GM21447 (cell line): ENCODE measurements around the gene CFAP77.
"Not testable (repeated sequence)": the region's sequence is repeated elsewhere in the genome, so short reads cannot be mapped to it uniquely, and the experiment has no call there.

Source experiments
- ATAC-seq: cut with Tn5 transposase; IDR thresholded peaks from one replicate; pipeline ENCODE4 v1.9.1; 2021; ENCODE audit not compliant: unreplicated experiment

The CFAP77 gene

DNA sequence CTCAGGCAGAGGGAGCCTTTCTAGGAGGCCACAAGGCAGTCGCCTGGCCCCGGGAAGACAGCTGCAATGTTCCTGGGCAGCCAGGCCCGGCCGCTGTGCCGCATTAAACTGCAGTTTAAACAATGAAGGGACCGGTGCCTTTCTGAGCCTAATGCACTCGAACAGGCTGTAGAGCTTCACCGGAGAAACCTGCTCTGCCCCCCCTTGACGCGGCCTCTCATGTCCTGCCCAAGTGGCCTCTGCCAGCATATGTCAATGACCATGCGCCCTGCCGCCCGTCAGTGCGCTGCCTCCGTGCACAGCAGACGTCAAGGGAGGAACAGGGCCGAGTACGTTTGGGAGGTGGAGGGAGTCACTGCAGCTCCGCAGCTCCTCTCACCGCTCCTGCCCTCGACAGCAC is 133.9 kb downstream of the CFAP77 start:
- ATAC-seq, result no peak

GRCh38 chr9:132545578-132545977 is 135.6 kb downstream of the CFAP77 start:
- no peak for ATAC-seq

DNA sequence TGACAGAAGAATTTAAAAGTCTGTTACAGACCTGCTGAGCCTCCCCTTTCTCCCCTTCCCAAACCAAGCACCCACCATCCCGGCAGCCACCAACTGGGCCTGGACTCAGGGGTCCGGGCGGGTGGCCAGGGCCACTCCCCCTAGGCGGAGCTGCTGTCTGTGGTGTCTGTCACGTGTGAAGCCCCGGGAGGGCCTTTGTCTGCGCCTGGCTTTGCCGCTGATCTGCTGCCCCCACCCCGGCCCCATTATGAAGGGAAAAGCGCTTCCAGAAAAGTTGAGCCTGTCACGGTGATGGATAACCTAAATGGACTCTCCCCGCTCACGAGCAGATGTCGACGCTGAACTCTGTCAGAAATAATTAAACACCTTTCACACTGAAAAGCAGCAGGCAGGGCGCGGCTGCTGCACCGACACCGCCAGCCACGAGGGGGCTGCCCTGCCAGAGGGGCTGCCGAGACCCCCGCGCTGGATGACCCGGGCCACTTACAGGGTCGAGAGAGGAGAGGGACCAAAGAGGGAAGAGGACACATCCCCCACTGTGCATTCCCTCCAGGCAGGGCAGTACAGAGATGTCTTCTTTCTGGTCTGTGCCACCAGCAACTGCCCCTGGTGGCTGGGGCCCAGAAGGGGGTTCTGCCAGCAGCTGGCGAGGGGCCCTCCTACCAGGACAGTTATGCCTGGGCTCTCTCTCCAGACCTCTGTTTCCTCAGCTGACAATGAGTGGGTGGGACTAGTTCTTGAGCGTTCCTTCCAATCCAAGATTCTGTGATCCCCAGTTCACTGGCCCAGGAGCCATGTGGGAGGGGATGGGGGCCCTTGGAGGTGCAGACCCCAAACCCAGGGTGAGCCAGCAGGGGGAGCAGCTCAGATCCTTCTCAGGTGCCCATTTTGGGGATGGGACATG is 136.4 kb downstream of the CFAP77 start:
- no peak for ATAC-seq

DNA sequence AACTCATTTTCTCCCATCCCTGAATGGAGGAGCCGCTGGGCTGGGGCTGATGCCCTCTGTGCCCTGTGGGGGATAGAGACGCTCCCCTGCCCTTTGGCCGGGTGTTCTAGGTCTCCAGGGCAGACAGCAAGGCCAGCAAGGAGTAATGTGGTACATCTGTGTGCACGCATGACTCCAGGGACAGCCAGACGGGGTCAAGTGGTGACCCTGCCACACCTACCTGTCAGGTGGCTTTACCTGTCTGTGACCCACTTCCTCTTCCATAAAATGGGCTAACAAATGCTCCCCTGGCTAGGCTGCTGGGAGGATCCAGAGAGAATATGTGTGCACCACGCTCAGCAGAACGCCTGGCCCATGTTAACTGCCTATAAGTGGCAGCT is 137.0 kb downstream of the CFAP77 start:
- no peak for ATAC-seq

GRCh38 chr9:132547436-132547835 is 137.4 kb downstream of the CFAP77 start:
- no peak for ATAC-seq

DNA sequence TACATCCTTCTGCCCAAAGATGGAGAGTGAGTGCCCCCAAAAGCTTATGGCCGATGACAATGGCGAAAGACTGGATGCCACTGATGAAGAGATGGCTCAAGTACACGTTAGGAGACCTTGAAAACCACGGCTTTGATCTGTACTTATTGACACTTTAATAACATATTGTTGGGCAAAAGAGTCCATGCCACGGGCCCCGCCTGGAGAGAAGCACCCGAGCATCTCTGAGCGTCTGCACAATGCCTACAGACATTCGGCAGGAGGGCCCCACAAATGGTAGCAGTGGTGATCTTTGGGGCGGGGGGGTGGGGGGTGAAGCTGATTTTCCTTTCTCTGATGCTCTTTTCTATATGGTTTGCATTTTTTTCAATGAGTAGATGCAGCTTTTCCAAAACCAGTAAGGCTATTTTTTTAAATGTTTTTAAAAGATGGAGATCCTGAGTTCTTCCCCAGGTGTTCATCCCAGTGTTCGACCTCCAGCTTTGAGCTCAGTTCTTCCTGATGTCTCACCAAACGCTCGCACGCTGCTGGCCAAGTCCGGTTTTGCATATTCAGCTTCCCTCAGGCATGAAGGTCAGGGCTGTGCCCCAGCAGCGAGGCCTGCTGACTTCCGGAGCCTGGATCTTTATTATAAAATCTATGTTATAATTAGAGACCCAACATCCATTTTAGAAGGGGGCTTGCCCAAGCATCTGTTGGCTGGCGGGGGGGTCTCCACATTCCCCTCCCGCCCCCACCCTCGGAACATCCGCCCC is 138.1 kb downstream of the CFAP77 start:
- no peak for ATAC-seq

- ATAC-seq, result no peak
Measured at GRCh38 chr9:132548751-132549640, 139.0 kb downstream of the CFAP77 start.

GRCh38 chr9:132551556-132551955 is 141.5 kb downstream of the CFAP77 start:
- ATAC-seq, result no peak

DNA sequence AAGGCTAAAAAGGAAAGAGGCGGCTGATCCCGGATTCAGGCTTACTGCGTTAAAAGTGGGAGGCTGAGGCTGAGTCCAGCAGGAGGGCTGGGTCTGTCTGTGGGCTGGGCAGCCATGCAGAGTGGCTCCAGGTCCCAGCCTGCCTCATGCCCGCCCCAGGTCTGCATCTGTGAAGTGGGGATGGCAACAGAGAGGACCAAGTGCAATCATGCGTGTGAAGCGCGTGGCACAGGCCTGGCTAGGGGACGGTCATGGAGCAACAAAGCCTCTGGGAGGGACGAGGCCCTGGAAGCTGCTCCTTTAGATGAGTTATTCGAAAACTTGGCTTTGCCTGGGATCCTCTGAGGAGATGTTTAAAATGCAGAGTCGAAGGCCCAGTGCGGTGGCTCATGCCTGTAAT is 142.0 kb downstream of the CFAP77 start:
- ATAC-seq, result no peak

GRCh38 chr9:132554755-132555154 is 144.7 kb downstream of the CFAP77 start:
- ATAC-seq, result no peak

DNA sequence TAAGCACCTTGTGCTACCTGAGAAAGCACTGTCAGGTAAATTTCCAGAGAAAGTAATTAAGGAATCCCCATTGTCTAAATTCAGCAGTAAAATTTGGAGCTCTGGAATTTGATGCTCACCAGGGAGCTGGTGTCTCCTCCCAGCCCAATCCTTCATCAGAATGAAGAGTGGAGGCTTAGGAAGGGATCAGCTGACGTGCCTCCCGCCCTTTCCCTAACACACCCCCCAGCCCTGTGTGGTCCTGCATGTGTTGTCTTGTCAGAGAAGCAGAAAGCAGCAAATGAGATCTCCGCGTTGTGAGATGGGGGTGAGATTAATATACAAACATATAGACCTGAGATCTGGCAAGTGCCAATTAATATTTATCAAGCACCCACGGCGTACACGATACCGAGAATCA is 145.5 kb downstream of the CFAP77 start:
- no peak for ATAC-seq

GRCh38 chr9:132556235-132556634 is 146.2 kb downstream of the CFAP77 start:
- ATAC-seq, result no peak

DNA sequence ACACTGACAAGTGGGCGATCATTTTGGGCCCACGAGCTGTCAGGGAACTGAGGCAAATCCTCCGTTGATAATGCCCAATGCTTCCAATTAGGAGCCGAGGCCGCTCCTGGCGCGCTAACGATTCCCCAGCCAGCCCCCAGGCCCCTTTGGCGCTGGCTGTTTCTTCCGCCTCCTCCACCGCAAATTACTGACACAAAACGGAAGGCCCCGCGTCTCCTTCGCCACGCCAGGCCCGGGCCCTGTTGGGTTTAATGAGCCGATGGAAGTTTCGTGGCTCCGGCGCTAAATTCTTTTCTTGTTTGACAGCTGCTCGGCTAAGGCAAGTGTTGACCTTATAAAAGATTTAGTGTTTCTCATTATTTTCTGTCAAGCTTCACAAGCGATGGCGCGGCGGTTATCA is 146.7 kb downstream of the CFAP77 start:
- no peak for ATAC-seq

GRCh38 chr9:132557159-132557558 is 147.1 kb downstream of the CFAP77 start:
- no peak for ATAC-seq

DNA sequence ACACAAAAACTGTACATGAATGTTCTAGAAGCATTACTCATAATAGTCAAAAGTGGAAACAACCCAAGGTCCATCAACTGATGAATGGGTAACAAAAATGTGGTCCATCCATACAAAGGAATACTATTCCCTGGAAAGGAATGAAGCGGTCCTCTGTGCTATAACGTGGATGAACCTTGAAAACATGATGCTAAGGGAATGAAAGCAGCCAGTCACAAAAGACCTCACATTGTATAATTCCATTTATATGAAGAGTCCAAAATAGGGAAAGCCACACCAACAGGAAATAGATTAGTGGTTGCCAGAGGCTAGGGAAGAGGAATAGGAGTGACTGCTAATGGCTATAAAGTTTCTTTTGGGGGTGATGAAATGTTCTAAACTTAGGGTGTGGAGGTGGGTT is 149.7 kb downstream of the CFAP77 start:
- ATAC-seq, result no peak

DNA sequence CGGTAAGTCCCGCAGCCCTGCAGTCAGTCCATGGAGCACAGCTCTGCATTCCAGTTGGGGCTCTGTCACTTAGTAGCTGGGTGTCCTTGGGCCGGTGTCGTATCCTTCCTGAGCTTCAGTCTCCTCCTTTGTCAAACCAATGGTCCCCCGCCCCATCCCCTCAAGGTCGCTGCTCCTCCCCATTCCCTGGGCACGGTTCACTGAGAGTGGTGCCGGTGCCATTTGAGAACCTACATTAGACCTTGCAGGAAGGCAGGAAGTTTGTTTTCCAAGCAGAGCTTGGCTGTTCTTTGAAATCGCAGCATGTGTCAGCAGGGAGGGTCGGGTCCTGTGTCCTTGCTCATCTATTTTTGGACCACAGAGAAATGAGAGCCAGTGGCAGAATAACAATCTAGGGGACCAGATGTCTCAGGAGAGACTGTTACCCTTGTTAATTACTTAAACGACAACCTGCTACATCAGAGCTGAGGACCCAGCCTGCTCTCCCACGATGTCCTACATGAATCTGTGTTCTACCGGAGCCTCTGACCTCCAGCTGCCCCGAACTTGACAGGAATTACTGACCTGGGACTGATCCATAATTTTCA is 150.7 kb downstream of the CFAP77 start:
- ATAC-seq, result no peak

GRCh38 chr9:132562306-132562573 is 152.2 kb downstream of the CFAP77 start:
- no peak for ATAC-seq

DNA sequence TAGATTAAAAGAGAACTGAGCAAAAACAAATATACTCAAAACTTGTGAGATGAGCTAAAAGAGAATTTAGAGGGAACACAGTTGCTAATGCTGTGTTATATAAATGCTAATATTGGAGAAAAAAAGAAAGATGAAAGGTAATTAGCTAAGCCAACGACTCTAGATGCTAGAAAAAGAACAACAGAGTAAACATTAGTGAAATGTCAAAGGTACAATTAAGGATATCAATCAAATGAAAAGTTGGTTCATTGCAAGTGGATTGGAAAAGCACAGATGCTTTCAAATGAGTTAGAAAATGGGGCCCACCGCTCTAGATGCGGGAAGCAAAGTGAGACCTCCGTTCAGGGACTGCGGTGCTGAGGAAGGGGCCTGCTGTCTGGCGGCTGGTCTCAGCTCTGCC is 154.5 kb downstream of the CFAP77 start:
- no peak for ATAC-seq

GRCh38 chr9:132568787-132569186 is 158.8 kb downstream of the CFAP77 start:
- ATAC-seq, result not testable (repeated sequence)

DNA sequence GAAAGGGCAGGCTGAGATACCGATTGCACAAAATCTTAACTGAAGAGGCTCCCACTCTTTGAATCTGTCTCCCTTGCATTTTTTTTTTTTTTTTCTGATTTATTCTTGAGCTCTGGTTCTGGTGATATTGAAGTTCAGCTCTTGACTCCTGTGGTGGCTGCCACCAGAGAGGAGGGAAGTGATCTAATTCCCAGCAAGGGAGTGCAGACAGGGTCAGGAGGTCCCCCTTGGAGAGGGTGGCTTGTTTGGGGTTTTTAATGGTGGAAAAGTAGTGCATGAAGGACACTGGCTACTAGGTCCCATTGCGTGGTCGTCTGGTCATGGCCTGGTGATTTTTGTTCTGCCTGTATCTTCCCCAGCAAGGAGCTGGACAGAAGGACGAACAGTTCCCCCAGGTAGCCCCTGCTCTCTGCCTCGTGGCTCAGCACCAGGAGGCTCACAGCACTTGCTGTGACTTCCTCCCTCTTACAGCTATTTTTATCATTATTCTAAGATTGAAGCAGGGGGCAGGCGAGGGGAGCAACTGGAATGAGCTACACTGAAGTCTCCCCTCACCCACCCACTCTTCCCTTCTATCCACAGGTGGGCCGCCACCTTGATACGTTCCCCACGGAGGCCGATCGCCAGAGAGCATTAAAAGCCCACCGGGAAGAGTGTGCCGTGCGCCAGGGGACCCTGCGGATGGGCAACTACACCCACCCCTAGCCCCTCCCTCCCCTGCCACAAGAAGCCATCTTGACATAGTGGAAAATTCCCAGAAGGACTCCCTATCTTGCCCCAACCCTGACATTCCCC is 162.0 kb downstream of the CFAP77 start:
- no peak for ATAC-seq
